Activated CD8-positive, alpha-beta memory T cell treated with anti-CD3 and anti-CD28 coated beads, Interleukin-2, amount 50 U/mL, for 4 hours (primary cell): ENCODE data around the gene CLSTN3.
"Not testable (repeated sequence)": the region's sequence is repeated elsewhere in the genome, so short reads cannot be mapped to it uniquely, and the experiment has no call there.

Source experiments
- DNase-seq: peaks from one replicate; pipeline ENCODE4 v3.0.0-alpha.2; 2020

CLSTN3 gene

GRCh38 chr12:7154042-7154441, 23.9 kb downstream of the CLSTN3 start:
- DNase-seq: no peak

- DNase-seq: no peak
Measured at GRCh38 chr12:7154901-7155470, 24.8 kb downstream of the CLSTN3 start.

GRCh38 chr12:7155471-7156034, 25.4 kb downstream of the CLSTN3 start:
- DNase-seq: no peak

- no peak for DNase-seq
Measured at GRCh38 chr12:7156259-7157197, 26.4 kb downstream of the CLSTN3 start.

- no peak for DNase-seq
Measured at GRCh38 chr12:7157391-7157790, 27.2 kb downstream of the CLSTN3 start.

GRCh38 chr12:7158781-7159609, 28.8 kb downstream of the CLSTN3 start:
- no peak for DNase-seq

GRCh38 chr12:7160183-7160582, 30.0 kb downstream of the CLSTN3 start:
- DNase-seq: no peak

- DNase-seq: no peak
Measured at GRCh38 chr12:7161327-7161726, 31.2 kb downstream of the CLSTN3 start.

- no peak for DNase-seq
Measured at GRCh38 chr12:7161811-7162210, 31.6 kb downstream of the CLSTN3 start.

GRCh38 chr12:7162691-7163114, 32.5 kb downstream of the CLSTN3 start:
- no peak for DNase-seq

- no peak for DNase-seq
Measured at GRCh38 chr12:7169951-7170350, 39.8 kb downstream of the CLSTN3 start.

GRCh38 chr12:7171854-7172253, 41.7 kb downstream of the CLSTN3 start:
- DNase-seq: no peak

- DNase-seq: no peak
Measured at GRCh38 chr12:7175493-7175892, 45.3 kb downstream of the CLSTN3 start.

- no peak for DNase-seq
Measured at GRCh38 chr12:7176595-7176994, 46.4 kb downstream of the CLSTN3 start.

GRCh38 chr12:7178481-7178880, 48.3 kb downstream of the CLSTN3 start:
- no peak for DNase-seq

GRCh38 chr12:7180685-7181084, 50.5 kb downstream of the CLSTN3 start:
- DNase-seq: no peak

- not testable (repeated sequence) for DNase-seq
Measured at GRCh38 chr12:7186058-7186457, 55.9 kb downstream of the CLSTN3 start.

- peak; percentile 60 for DNase-seq
Measured at GRCh38 chr12:7188562-7189397, 58.6 kb downstream of the CLSTN3 start.

- DNase-seq: peak; percentile 82
Measured at GRCh38 chr12:7189398-7190267, 59.5 kb downstream of the CLSTN3 start, which contains the start of gene PEX5. TSS of gene PEX5 (plus strand) at chr12:7189686. CDS start at chr12:7190378, 692 bp downstream.

- peak; percentile 24 for DNase-seq
Measured at GRCh38 chr12:7190268-7191055, 60.3 kb downstream of the CLSTN3 start.
